T-helper 1 cell treated with Interleukin-12 subunit alpha and Interleukin-12 subunit beta and Interleukin-4 antibody, amounts not matched to agents 30 ng/mL and 1 ng/mL, for 36 hours (primary cell): ENCODE measurements around the gene UBXN6. TPM values are rescaled to one million over a fixed set of nuclear protein-coding genes. Genes with fewer than 3 reads are reported as not detected.

Experiments used
- intact Hi-C: fragments of 100-400 bp; cut with micrococcal nuclease; formaldehyde crosslinking; loops from one replicate; pipeline ENCODE4 v1.15.1; 2024
- total RNA-seq: library from RNA; stranded (reverse); gene quantifications from 2 replicates; pipeline ENCODE4 v1.2.3, GENCODE V29; 2022

UBXN6 gene
- 46.3 and 52.0 TPM in 2 replicates for total RNA-seq

GRCh38 chr19:4457654-4458395 lies at the start of gene UBXN6:
Gene UBXN6 (minus strand): TSS chr19:4457794. CDS start chr19:4457697, 97 bp downstream.
- intact Hi-C loops: loop anchor here (1.0 to 5.0 kb wide), 6 partner anchors 13 to 1444 kb away; partner anchors contain the start of genes CHAF1A, NDUFA11, VMAC and YJU2

GRCh38 chr19:4507150-4507452 lies 49.5 kb upstream of the UBXN6 start:
- intact Hi-C loops: no loop called here

- intact Hi-C loops: no loop called here
Observed at GRCh38 chr19:4506449-4507149, 49.0 kb upstream of the UBXN6 start.

- intact Hi-C loops: no loop called here
Observed at GRCh38 chr19:4505570-4506448, 48.2 kb upstream of the UBXN6 start.

GRCh38 chr19:4504891-4505569 lies 47.4 kb upstream of the UBXN6 start:
- intact Hi-C loops: no loop called here

- intact Hi-C loops: no loop called here
Observed at GRCh38 chr19:4504297-4504701, 46.7 kb upstream of the UBXN6 start.

- intact Hi-C loops: no loop called here
Observed at GRCh38 chr19:4503825-4504170, 46.2 kb upstream of the UBXN6 start.

- intact Hi-C loops: no loop called here
Observed at GRCh38 chr19:4503132-4503824, 45.7 kb upstream of the UBXN6 start.

GRCh38 chr19:4502282-4503131 lies 44.9 kb upstream of the UBXN6 start:
- intact Hi-C loops: no loop called here

GRCh38 chr19:4501691-4502090 lies 44.1 kb upstream of the UBXN6 start:
- intact Hi-C loops: no loop called here

- intact Hi-C loops: no loop called here
Observed at GRCh38 chr19:4500841-4501591, 43.4 kb upstream of the UBXN6 start.

GRCh38 chr19:4499855-4500254 lies 42.3 kb upstream of the UBXN6 start:
- intact Hi-C loops: no loop called here

GRCh38 chr19:4499318-4499717 lies 41.7 kb upstream of the UBXN6 start:
- intact Hi-C loops: no loop called here

- intact Hi-C loops: no loop called here
Observed at GRCh38 chr19:4498694-4499093, 41.1 kb upstream of the UBXN6 start.

GRCh38 chr19:4497770-4498389 lies 40.3 kb upstream of the UBXN6 start:
- intact Hi-C loops: no loop called here

- intact Hi-C loops: no loop called here
Observed at GRCh38 chr19:4496304-4496703, 38.7 kb upstream of the UBXN6 start.

GRCh38 chr19:4495471-4495870 lies 37.9 kb upstream of the UBXN6 start:
- intact Hi-C loops: no loop called here

- intact Hi-C loops: no loop called here
Observed at GRCh38 chr19:4494691-4495064, 37.1 kb upstream of the UBXN6 start.
